SK-N-SH (cell line): Measurements from ENCODE around the gene SHISAL1.

Experiments
- EP300 ChIP-seq, 2 experiments: IDR thresholded peaks; 2 replicates each; pipeline versions ENCODE4 v1.4.0 to v1.6.1; 2012; ENCODE audit warnings: borderline replicate concordance in 1 of 2, low read depth in 1 of 2, low read length in 1 of 2
- EZH2phosphoT487 ChIP-seq: fragments of 200-600 bp; sonication (generic); IDR thresholded peaks from 2 replicates; pipeline ENCODE4 v1.6.1; 2017; ENCODE audit warnings: low read depth, mixed run types, mild to moderate bottlenecking, antibody characterized with exemption, moderate library complexity, borderline replicate concordance
- FOXM1 ChIP-seq: IDR thresholded peaks from 2 replicates; pipeline ENCODE4 v1.4.0; 2012; ENCODE audit warnings: low read depth, mild to moderate bottlenecking
- NRF1 ChIP-seq: IDR thresholded peaks from 2 replicates; pipeline ENCODE4 v1.6.1; 2012; ENCODE audit warnings: low read depth, mild to moderate bottlenecking, low read length
- POLR2AphosphoS5 ChIP-seq: IDR thresholded peaks from 2 replicates; pipeline ENCODE4 v1.6.1; 2012; ENCODE audit warnings: low read depth, low read length
- RAD21 ChIP-seq: IDR thresholded peaks from 2 replicates; pipeline ENCODE4 v1.6.1; 2012; ENCODE audit warnings: mild to moderate bottlenecking, low read length
- RFX5 ChIP-seq: IDR thresholded peaks from 2 replicates; pipeline ENCODE4 v1.6.1; 2012; ENCODE audit warnings: mild to moderate bottlenecking, improper control_type of control experiment, low read length
- TCF12 ChIP-seq: IDR thresholded peaks from 2 replicates; pipeline ENCODE4 v1.4.0; 2012
- TF ChIP-seq, protein P1 (sequence below): fragments of 200-600 bp; sonication (generic); IDR thresholded peaks from 2 replicates; pipeline ENCODE4 v1.6.1; 2017; ENCODE audit warnings: antibody characterized with exemption, mild to moderate bottlenecking, moderate library complexity
- TF ChIP-seq, protein P2 (sequence below): IDR thresholded peaks from 2 replicates; pipeline ENCODE4 v1.4.0; 2012; ENCODE audit warnings: low read depth, borderline replicate concordance
- TF ChIP-seq, protein P3 (sequence below): IDR thresholded peaks from 2 replicates; pipeline ENCODE4 v1.4.0; 2012; ENCODE audit warnings: low read depth, borderline replicate concordance
- TF ChIP-seq, protein P4 (sequence below): IDR thresholded peaks from 2 replicates; pipeline ENCODE4 v1.6.1; 2012; ENCODE audit warnings: mild to moderate bottlenecking, low read depth, low read length, moderate library complexity

DNA sequence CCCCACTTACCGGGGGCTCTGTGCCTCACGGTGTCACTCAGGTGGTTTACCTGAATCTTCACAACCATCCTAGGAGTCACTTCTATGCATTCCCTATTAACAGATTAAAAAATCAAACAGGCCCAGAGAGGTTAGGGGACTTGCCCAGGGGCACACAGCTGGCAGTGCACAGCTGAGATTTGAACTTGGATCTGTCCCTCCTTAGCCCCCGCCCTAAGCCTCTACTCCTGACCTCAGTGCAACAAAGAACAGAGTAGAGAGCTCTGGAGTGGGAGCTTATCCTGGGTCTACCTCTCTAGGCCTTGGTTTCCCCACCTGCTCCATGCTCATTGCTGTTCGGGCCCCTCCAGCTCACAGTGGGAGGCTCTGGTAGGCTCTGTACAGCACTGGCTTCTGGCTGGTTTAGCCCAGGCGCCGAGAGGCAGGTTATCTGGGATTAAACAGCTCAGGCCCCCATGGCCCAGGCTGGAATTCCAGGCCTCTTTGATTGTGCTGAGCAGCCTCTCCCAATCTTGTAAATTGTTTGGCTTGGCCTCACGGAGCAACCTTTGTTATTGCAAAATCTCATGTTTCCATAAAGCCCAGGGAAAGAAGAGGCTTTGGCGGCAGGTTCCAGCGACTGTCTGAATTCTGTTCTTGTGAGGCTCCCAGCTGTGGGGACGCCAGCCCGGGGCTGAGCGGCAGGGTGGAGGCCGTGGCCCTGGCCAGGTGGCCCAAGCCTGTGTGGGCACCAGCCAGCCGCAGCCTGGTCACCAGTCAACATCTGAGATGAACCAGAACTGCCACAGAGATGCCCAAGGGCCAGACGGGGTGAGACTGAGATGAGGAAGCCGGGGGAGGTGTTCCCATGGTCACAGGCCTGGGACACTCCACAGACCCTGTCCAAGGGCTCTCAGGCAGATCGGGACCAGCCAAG lies 28.9 kb upstream of the SHISAL1 start:
- TF ChIP-seq, protein P1, sequence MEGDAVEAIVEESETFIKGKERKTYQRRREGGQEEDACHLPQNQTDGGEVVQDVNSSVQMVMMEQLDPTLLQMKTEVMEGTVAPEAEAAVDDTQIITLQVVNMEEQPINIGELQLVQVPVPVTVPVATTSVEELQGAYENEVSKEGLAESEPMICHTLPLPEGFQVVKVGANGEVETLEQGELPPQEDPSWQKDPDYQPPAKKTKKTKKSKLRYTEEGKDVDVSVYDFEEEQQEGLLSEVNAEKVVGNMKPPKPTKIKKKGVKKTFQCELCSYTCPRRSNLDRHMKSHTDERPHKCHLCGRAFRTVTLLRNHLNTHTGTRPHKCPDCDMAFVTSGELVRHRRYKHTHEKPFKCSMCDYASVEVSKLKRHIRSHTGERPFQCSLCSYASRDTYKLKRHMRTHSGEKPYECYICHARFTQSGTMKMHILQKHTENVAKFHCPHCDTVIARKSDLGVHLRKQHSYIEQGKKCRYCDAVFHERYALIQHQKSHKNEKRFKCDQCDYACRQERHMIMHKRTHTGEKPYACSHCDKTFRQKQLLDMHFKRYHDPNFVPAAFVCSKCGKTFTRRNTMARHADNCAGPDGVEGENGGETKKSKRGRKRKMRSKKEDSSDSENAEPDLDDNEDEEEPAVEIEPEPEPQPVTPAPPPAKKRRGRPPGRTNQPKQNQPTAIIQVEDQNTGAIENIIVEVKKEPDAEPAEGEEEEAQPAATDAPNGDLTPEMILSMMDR: no peak
- 0 out of 2 replicates have a peak, but pooled peaks have one; percentile 1 for TF ChIP-seq RAD21
- no peak for TF ChIP-seq RFX5
- TF ChIP-seq POLR2AphosphoS5: no peak
- TF ChIP-seq, protein P2, sequence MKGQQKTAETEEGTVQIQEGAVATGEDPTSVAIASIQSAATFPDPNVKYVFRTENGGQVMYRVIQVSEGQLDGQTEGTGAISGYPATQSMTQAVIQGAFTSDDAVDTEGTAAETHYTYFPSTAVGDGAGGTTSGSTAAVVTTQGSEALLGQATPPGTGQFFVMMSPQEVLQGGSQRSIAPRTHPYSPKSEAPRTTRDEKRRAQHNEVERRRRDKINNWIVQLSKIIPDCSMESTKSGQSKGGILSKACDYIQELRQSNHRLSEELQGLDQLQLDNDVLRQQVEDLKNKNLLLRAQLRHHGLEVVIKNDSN: no peak
- TF ChIP-seq NRF1: no peak
- peak in 1 of 2 experiments; percentile 74; a peak in 2 of 4 replicates for TF ChIP-seq EP300 (IDR thresholded peaks at IDR 0.05; ENCODE audit: borderline replicate concordance in 1 of 2, low read depth in 1 of 2, low read length in 1 of 2)
- no peak for TF ChIP-seq EZH2phosphoT487
- TF ChIP-seq, protein P3, sequence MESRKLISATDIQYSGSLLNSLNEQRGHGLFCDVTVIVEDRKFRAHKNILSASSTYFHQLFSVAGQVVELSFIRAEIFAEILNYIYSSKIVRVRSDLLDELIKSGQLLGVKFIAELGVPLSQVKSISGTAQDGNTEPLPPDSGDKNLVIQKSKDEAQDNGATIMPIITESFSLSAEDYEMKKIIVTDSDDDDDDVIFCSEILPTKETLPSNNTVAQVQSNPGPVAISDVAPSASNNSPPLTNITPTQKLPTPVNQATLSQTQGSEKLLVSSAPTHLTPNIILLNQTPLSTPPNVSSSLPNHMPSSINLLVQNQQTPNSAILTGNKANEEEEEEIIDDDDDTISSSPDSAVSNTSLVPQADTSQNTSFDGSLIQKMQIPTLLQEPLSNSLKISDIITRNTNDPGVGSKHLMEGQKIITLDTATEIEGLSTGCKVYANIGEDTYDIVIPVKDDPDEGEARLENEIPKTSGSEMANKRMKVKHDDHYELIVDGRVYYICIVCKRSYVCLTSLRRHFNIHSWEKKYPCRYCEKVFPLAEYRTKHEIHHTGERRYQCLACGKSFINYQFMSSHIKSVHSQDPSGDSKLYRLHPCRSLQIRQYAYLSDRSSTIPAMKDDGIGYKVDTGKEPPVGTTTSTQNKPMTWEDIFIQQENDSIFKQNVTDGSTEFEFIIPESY: no peak
- TF ChIP-seq TCF12: no peak
- TF ChIP-seq FOXM1: no peak
- TF ChIP-seq, protein P4, sequence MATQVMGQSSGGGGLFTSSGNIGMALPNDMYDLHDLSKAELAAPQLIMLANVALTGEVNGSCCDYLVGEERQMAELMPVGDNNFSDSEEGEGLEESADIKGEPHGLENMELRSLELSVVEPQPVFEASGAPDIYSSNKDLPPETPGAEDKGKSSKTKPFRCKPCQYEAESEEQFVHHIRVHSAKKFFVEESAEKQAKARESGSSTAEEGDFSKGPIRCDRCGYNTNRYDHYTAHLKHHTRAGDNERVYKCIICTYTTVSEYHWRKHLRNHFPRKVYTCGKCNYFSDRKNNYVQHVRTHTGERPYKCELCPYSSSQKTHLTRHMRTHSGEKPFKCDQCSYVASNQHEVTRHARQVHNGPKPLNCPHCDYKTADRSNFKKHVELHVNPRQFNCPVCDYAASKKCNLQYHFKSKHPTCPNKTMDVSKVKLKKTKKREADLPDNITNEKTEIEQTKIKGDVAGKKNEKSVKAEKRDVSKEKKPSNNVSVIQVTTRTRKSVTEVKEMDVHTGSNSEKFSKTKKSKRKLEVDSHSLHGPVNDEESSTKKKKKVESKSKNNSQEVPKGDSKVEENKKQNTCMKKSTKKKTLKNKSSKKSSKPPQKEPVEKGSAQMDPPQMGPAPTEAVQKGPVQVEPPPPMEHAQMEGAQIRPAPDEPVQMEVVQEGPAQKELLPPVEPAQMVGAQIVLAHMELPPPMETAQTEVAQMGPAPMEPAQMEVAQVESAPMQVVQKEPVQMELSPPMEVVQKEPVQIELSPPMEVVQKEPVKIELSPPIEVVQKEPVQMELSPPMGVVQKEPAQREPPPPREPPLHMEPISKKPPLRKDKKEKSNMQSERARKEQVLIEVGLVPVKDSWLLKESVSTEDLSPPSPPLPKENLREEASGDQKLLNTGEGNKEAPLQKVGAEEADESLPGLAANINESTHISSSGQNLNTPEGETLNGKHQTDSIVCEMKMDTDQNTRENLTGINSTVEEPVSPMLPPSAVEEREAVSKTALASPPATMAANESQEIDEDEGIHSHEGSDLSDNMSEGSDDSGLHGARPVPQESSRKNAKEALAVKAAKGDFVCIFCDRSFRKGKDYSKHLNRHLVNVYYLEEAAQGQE: no peak
